ENCODE measurements around the gene ELOB. TPM values are rescaled to one million over a fixed set of nuclear protein-coding genes. Genes with fewer than 3 reads are reported as not detected.

ELOB gene
- polyA plus RNA-seq, 1 of the 3 experiments (the other 2 are of a cell fraction), result 329 TPM

GRCh38 chr16:2749476-2749875 lies 27.6 kb downstream of the ELOB start (continued):
- TF ChIP-seq, protein P1, sequence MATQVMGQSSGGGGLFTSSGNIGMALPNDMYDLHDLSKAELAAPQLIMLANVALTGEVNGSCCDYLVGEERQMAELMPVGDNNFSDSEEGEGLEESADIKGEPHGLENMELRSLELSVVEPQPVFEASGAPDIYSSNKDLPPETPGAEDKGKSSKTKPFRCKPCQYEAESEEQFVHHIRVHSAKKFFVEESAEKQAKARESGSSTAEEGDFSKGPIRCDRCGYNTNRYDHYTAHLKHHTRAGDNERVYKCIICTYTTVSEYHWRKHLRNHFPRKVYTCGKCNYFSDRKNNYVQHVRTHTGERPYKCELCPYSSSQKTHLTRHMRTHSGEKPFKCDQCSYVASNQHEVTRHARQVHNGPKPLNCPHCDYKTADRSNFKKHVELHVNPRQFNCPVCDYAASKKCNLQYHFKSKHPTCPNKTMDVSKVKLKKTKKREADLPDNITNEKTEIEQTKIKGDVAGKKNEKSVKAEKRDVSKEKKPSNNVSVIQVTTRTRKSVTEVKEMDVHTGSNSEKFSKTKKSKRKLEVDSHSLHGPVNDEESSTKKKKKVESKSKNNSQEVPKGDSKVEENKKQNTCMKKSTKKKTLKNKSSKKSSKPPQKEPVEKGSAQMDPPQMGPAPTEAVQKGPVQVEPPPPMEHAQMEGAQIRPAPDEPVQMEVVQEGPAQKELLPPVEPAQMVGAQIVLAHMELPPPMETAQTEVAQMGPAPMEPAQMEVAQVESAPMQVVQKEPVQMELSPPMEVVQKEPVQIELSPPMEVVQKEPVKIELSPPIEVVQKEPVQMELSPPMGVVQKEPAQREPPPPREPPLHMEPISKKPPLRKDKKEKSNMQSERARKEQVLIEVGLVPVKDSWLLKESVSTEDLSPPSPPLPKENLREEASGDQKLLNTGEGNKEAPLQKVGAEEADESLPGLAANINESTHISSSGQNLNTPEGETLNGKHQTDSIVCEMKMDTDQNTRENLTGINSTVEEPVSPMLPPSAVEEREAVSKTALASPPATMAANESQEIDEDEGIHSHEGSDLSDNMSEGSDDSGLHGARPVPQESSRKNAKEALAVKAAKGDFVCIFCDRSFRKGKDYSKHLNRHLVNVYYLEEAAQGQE (IDR thresholded peaks at IDR 0.05; ENCODE audit: low read depth, low read length), result no peak
- no peak for TF ChIP-seq RAD21 (IDR thresholded peaks at IDR 0.05; ENCODE audit: low read length)

DNA sequence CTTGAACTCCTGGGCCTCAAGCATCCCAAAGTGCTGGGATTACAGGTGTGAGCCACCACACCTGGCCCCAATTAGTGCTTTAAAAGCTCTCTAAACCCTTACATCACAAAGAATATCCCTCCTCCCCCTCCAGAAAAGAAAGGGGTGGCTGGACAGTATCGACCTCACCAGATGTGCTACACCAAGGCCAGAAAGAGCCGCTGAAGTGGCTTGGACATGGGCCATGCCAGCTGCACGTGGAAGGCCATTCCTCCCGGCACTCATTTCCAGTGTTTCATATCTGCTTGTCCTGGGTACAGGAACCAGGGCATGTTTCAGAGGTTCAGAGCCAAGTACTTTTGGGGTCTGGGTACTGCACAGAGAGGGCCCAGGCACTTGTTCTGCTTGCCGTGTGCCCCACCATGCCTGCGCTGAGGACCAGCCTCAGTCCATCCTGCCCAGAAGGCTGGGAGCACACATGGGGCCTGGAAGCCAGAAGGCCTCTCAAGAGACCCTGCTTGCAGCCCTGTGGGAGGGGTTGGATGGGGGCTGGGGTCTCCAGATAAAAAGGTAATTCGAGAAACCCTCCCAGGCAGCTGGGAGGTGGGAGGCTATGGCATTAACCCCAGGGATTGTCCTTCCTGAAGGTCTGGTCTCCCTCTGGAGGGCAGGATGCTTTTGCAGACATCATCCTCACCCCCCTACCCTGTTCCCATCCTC lies 28.2 kb downstream of the ELOB start:
- Histone ChIP-seq H3K4me1 (ENCODE audit: control insufficient read depth in 1 of 2, insufficient read depth in 2 of 2, low read depth in 1 of 2, low read length in 1 of 2) (peaks cover 0 to 8% of the 10 kb centered on the region in 2 experiments; a peak in 2 of 4 replicates), H2AFZ (ENCODE audit: low read depth) (no peak overlapping the region), H3K4me2 (no peak overlapping the region), H4K20me1 (ENCODE audit: insufficient read depth) (peaks cover 10% of the 10 kb centered on the region), H3K9ac (no peak overlapping the region), H3K4me3 (ENCODE audit: low read depth in 2 of 2, low read length in 1 of 2) (no peak overlapping the region), H3F3A (replicated peaks; ENCODE audit: insufficient read depth) (peaks cover 3% of the 10 kb centered on the region), H3K36me3 (replicated peaks in 1 of 2; ENCODE audit: control insufficient read depth in 1 of 2, insufficient read depth in 2 of 2, low read length in 1 of 2) (no peaks in the 10 kb centered on the region), H3K9me3 (no peaks in the 10 kb centered on the region), H3K79me2 (ENCODE audit: insufficient read depth) (peaks cover 21% of the 10 kb centered on the region), H3K9me2 (no peaks in the 10 kb centered on the region), H3K27me3 (ENCODE audit: insufficient read depth) (no peaks in the 10 kb centered on the region), H3K27ac (ENCODE audit: low read depth in 2 of 2, low read length in 1 of 2) (no peak overlapping the region)
- ChIA-PET POLR2A (no interaction called here), CTCF (interaction anchor here (1.2 kb wide), 1 partner anchor 119 kb away, joined by 4 read pairs; no protein-coding TSS in a partner anchor)
- DNase-seq, result no peak
- no peak for TF ChIP-seq EP300 (IDR thresholded peaks at IDR 0.05; ENCODE audit: borderline replicate concordance in 1 of 2, low read depth in 1 of 2, low read length in 1 of 2)
- no peak for TF ChIP-seq SIN3A (IDR thresholded peaks at IDR 0.05; ENCODE audit: borderline replicate concordance, low read depth, low read length)
- TF ChIP-seq CHD2 (IDR thresholded peaks at IDR 0.05; ENCODE audit: low read length, partially characterized antibody), result no peak
- TF ChIP-seq TAF1 (IDR thresholded peaks at IDR 0.05; ENCODE audit: borderline replicate concordance, low read depth, low read length), result no peak
- TF ChIP-seq RAD21 (IDR thresholded peaks at IDR 0.05; ENCODE audit: low read length), result no peak
- TF ChIP-seq, protein P1 (IDR thresholded peaks at IDR 0.05; ENCODE audit: low read depth, low read length), result no peak
- TF ChIP-seq FOXM1 (IDR thresholded peaks at IDR 0.05; ENCODE audit: low read depth), result no peak
- no peak for TF ChIP-seq POLR2AphosphoS5 (IDR thresholded peaks at IDR 0.05; ENCODE audit: low read depth, low read length)
- no peak for TF ChIP-seq RFX5 (IDR thresholded peaks at IDR 0.05; ENCODE audit: low read length)
- no peak for TF ChIP-seq JUND (IDR thresholded peaks at IDR 0.05)
- TF ChIP-seq ZBTB33 (IDR thresholded peaks at IDR 0.05; ENCODE audit: borderline replicate concordance, low read depth), result no peak
- WGBS (ENCODE audit: low lambda C conversion rate), result 78% methylated on average over 3 of the region's 7 CpGs

All from SK-N-SH (cell line).